CD14-positive monocyte (primary cell): ENCODE results near the gene MON2. TPM values are rescaled to one million over a fixed set of nuclear protein-coding genes. Genes with fewer than 3 reads are reported as not detected.

Experiments used
- DNase-seq, 3 donors: peaks; one replicate each; pipeline ENCODE4 v3.0.0-alpha.2; 2011 to 2022
- H2AFZ ChIP-seq: 2 replicates; pipeline ENCODE4 v1.6.0; 2012; ENCODE audit warnings: mild to moderate bottlenecking, low read depth, low read length, inconsistent platforms; ENCODE audit not compliant: insufficient read depth, poor library complexity, severe bottlenecking
- H3K27ac ChIP-seq, 2 donors: 1 replicate in 1 of 2; 2 replicates in 1 of 2; pipeline ENCODE4 v1.5.1; 2012 to 2013; ENCODE audit warnings: low read length in 2 of 2, control low read depth in 1 of 2, inconsistent platforms in 1 of 2, low read depth in 1 of 2, mild to moderate bottlenecking in 1 of 2
- H3K27me3 ChIP-seq, 2 donors: one replicate each; pipeline versions ENCODE4 v1.6.0 to v1.6.1; 2011 to 2013; ENCODE audit warnings: low read length in 2 of 2; ENCODE audit not compliant: control insufficient read depth in 2 of 2, insufficient read depth in 2 of 2
- H3K36me3 ChIP-seq, 2 donors: replicated peaks in 1 of 2; 1 replicate in 1 of 2; 2 replicates in 1 of 2; pipeline versions ENCODE4 v1.5.1 to v1.6.1; 2012 to 2013; ENCODE audit warnings: low read length in 2 of 2, control low read depth in 1 of 2, inconsistent platforms in 1 of 2, mild to moderate bottlenecking in 1 of 2; ENCODE audit not compliant: insufficient read depth in 2 of 2, control insufficient read depth in 1 of 2
- H3K4me1 ChIP-seq, 2 donors: 1 replicate in 1 of 2; 2 replicates in 1 of 2; pipeline versions ENCODE4 v1.5.1 to v1.6.1; 2012 to 2013; ENCODE audit warnings: low read length in 2 of 2, control low read depth in 1 of 2, inconsistent platforms in 1 of 2, mild to moderate bottlenecking in 1 of 2, moderate library complexity in 1 of 2; ENCODE audit not compliant: insufficient read depth in 2 of 2, control insufficient read depth in 1 of 2
- H3K4me2 ChIP-seq: replicated peaks from 2 replicates; pipeline ENCODE3; 2012; ENCODE audit warnings: low read length, moderate library complexity, mild to moderate bottlenecking; ENCODE audit not compliant: poor library complexity, severe bottlenecking; ENCODE audit errors: extremely low read depth
- H3K4me3 ChIP-seq, 3 experiments: fragments of 200-600 bp in 1 of 3; sonication (generic) in 1 of 3; replicated peaks in 1 of 3; 1 replicate in 2 of 3; 2 replicates in 1 of 3; pipeline ENCODE4 v1.5.1; 2011 to 2013; ENCODE audit warnings: low read length in 3 of 3, mild to moderate bottlenecking in 3 of 3, control low read depth in 2 of 3, low read depth in 2 of 3, inconsistent platforms in 1 of 3, moderate library complexity in 1 of 3
- H3K79me2 ChIP-seq: 2 replicates; pipeline ENCODE4 v1.6.0; 2012; ENCODE audit warnings: mild to moderate bottlenecking, control low read depth, inconsistent platforms, low read length, moderate library complexity; ENCODE audit not compliant: insufficient read depth
- H3K9ac ChIP-seq: 2 replicates; pipeline ENCODE4 v1.6.0; 2017; ENCODE audit warnings: low read length, mild to moderate bottlenecking; ENCODE audit not compliant: insufficient read depth, poor library complexity, severe bottlenecking
- H3K9me3 ChIP-seq, 2 donors: replicated peaks in 1 of 2; 1 replicate in 1 of 2; 2 replicates in 1 of 2; pipeline versions ENCODE4 v1.5.1 to v1.6.1; 2012 to 2013; ENCODE audit warnings: low read length in 2 of 2, control low read depth in 1 of 2; ENCODE audit not compliant: control insufficient read depth in 1 of 2, insufficient read depth in 1 of 2
- H4K20me1 ChIP-seq: 2 replicates; pipeline ENCODE4 v1.6.0; 2012; ENCODE audit warnings: mild to moderate bottlenecking, low read length, control low read depth, moderate library complexity; ENCODE audit not compliant: insufficient read depth
- H3K27ac Mint-ChIP-seq, 7 donors: one replicate each; pipeline ENCODE4 v1.8.0; 2020; ENCODE audit warnings: mild to moderate bottlenecking in 7 of 7, mixed read lengths in 7 of 7, moderate library complexity in 6 of 7, inconsistent platforms in 2 of 7
- H3K27me3 Mint-ChIP-seq, 3 donors: one replicate each; pipeline ENCODE4 v1.8.0; 2021 to 2022; ENCODE audit warnings: low read depth in 3 of 3, mild to moderate bottlenecking in 3 of 3, mixed read lengths in 3 of 3, moderate library complexity in 3 of 3, inconsistent platforms in 1 of 3
- H3K36me3 Mint-ChIP-seq, 2 donors: one replicate each; pipeline ENCODE4 v1.8.0; 2020; ENCODE audit warnings: mixed read lengths in 2 of 2, inconsistent platforms in 1 of 2, mild to moderate bottlenecking in 1 of 2
- H3K4me1 Mint-ChIP-seq: one replicate; pipeline ENCODE4 v1.8.0; 2020; ENCODE audit warnings: mild to moderate bottlenecking, mixed read lengths
- H3K4me3 Mint-ChIP-seq, 2 donors: one replicate each; pipeline ENCODE4 v1.8.0; 2020; ENCODE audit warnings: mild to moderate bottlenecking in 2 of 2, mixed read lengths in 2 of 2, moderate library complexity in 1 of 2
- H3K9me3 Mint-ChIP-seq, 7 donors: one replicate each; pipeline ENCODE4 v1.8.0; 2020 to 2022; ENCODE audit warnings: mixed read lengths in 7 of 7, mild to moderate bottlenecking in 6 of 7, moderate library complexity in 6 of 7, inconsistent platforms in 2 of 7
- WGBS: methylation state at CpG from one replicate; pipeline ENCODE4 v1.1.5; 2013; ENCODE audit warnings: missing lambda C conversion rate; ENCODE audit not compliant: insufficient coverage; 5-methylcytosine and 5-hydroxymethylcytosine counted together
- intact Hi-C, 2 donors: fragments of 100-400 bp; cut with micrococcal nuclease; formaldehyde crosslinking; loops; one replicate each; pipeline versions ENCODE4 v1.15.0 to v1.15.1; 2023
- polyA plus RNA-seq, 3 donors: library from polyadenylated mRNA; depleted of rRNA in 1 of 3; unstranded in 2 of 3; stranded (reverse) in 1 of 3; fragments of 300-500 nt in 2 of 3; fragments of >200 nt in 1 of 3; fragmentation: Illumina TruSeq in 2 of 3; gene quantifications; 1 replicate in 2 of 3; 2 replicates in 1 of 3; pipeline ENCODE4 v1.2.3, GENCODE V29; 2012 to 2021
- TF ChIP-seq, protein P1 (sequence below): fragments of 200-600 bp; IDR thresholded peaks from one replicate; pipeline ENCODE4 v1.8.0; 2022; ENCODE audit warnings: antibody characterized with exemption, mild to moderate bottlenecking

The MON2 gene
- polyA plus RNA-seq, 3 donors: 6.8 to 17.0 (median 9.6) TPM

DNA sequence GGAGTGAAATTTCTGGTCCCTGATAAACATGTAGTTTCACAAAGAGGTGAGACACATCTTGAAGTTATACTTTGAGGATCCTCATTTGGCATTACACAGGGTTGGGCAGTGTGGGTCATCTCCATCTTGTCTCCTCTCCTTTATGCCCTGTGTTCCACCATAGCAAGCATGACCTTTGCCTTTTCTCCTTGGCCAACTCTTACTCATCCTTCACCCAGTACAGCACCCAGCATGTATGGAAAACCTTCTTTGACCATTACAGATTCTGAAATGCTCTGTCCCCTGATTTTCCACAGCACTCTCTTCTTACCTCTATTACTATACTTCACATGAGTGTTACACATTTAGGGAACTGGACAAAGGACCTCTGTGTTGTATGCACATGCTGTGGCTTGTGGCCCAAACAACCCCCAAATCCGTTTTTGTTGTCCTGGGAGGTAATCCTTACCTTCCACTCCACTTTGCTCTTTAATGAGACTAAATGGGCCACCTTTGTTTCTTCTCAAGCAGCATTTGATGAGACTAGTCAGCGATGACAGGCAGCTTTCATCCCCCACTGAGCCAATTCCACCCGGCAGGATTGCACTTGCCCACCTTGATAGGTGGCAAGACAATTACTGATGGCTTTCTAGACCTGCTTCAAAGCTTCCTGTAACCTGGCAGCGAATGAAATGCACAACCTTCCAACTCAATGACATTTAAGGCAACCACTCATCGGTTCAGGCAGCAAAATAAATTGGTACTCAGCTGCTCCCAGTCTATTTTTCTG lies 163.5 kb downstream of the MON2 start:
- no peak overlapping the region for H3K4me2 ChIP-seq
- 82% methylated on average over 3 of the region's 5 CpGs for WGBS
- peaks cover 8 to 9% of the 10 kb centered on the region in 2 donors for H3K36me3 Mint-ChIP-seq
- no peaks in the 10 kb centered on the region for H4K20me1 ChIP-seq
- TF ChIP-seq, protein P1, sequence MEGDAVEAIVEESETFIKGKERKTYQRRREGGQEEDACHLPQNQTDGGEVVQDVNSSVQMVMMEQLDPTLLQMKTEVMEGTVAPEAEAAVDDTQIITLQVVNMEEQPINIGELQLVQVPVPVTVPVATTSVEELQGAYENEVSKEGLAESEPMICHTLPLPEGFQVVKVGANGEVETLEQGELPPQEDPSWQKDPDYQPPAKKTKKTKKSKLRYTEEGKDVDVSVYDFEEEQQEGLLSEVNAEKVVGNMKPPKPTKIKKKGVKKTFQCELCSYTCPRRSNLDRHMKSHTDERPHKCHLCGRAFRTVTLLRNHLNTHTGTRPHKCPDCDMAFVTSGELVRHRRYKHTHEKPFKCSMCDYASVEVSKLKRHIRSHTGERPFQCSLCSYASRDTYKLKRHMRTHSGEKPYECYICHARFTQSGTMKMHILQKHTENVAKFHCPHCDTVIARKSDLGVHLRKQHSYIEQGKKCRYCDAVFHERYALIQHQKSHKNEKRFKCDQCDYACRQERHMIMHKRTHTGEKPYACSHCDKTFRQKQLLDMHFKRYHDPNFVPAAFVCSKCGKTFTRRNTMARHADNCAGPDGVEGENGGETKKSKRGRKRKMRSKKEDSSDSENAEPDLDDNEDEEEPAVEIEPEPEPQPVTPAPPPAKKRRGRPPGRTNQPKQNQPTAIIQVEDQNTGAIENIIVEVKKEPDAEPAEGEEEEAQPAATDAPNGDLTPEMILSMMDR: no peak
- H3K4me1 Mint-ChIP-seq: peaks cover 44% of the 10 kb centered on the region
- H3K9me3 ChIP-seq: no peaks in the 10 kb centered on the region
- DNase-seq: no peak
- no peak overlapping the region for H3K4me3 ChIP-seq
- peaks cover 34 to 46% of the 10 kb centered on the region in 2 donors for H3K27me3 ChIP-seq
- peaks cover 48 to 54% (median 50%) of the 10 kb centered on the region in 3 donors for H3K27me3 Mint-ChIP-seq
- H3K9me3 Mint-ChIP-seq: peaks cover 0 to 11% (median 8%) of the 10 kb centered on the region in 7 donors
- intact Hi-C loops: no loop called here
- H3K4me3 Mint-ChIP-seq: peak overlapping the region in 1 of 2 donors; percentile 22
- H3K9ac ChIP-seq: no peak overlapping the region
- no peak overlapping the region for H3K27ac Mint-ChIP-seq
- no peaks in the 10 kb centered on the region for H3K79me2 ChIP-seq
- H3K4me1 ChIP-seq: peaks cover 25 to 30% of the 10 kb centered on the region in 2 donors
- no peak overlapping the region for H2AFZ ChIP-seq
- no peak overlapping the region for H3K27ac ChIP-seq
- H3K36me3 ChIP-seq: no peaks in the 10 kb centered on the region

DNA sequence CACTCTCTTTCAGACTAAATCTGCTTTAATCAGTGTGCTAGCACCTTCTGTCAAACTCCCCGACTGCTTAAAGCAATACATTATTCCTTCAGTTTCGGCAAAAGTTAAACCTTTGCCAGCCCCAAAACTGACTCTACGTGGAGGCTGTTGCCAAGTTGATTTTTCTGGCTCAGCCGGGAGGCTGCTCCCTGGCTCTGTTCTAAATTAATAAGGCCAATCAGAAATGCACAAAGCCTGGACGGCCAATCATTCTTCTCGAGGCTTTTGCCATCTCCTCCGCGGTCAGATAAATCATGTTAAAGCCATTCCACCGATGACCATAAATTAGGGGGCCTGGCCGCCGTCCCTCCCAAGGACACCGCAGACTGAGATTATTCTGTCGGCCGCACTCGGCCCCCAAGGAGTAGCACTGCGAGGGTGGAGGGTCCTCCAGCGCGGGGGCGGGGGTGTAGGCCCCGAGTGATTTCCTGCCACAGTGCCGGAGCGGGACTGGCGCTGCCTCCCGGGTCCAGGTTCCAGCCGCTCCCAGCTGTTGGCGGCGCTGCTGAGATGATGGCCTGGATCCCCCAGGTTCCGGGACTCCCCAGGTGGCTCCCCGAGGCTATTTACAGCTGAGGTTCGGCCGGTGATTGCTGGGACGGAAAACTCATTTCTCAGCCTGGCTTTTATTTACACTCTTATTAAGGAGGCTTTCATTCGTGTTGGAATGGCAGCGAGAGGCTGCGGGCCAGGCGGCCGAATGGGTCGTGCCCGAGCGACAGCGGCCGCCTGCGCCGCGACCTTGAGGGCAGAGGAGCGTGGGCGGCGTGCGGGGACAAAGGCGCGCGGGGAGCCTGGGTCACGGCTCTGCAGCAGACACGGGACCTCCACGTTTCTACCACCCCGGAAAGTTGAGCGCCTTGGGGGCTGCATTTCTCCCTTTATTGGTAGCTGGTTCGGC lies 165.1 kb downstream of the MON2 start:
- H2AFZ ChIP-seq: peak overlapping the region; percentile 84
- 1% methylated on average over 52 of the region's 58 CpGs for WGBS
- peak overlapping the region in 2 of 7 donors; percentile 20 to 26 for H3K27ac Mint-ChIP-seq

More for the DNA sequence above, 165.1 kb downstream of the MON2 start:
- Mint-ChIP-seq H3K9me3 (peaks cover 0 to 11% (median 6%) of the 10 kb centered on the region in 7 donors), H3K4me3 (peak overlapping the region; percentile 86 to 95), H3K4me1 (peaks cover 28% of the 10 kb centered on the region), H3K27me3 (peaks cover 48 to 58% (median 50%) of the 10 kb centered on the region in 3 donors), H3K36me3 (peaks cover 8 to 9% of the 10 kb centered on the region in 2 donors)
- H3K4me3 ChIP-seq: peak overlapping the region; percentile 24 to 78 (median 49)
- no peak overlapping the region for H3K27ac ChIP-seq
- H3K9ac ChIP-seq: peak overlapping the region; percentile 52
- peak overlapping the region; percentile 88 for H3K4me2 ChIP-seq
- peaks cover 14 to 17% of the 10 kb centered on the region in 2 donors for H3K4me1 ChIP-seq
- no peaks in the 10 kb centered on the region for H3K9me3 ChIP-seq
- H3K36me3 ChIP-seq: no peaks in the 10 kb centered on the region
- peak in 2 of 3 donors; percentile 20 to 35 for DNase-seq
- H4K20me1 ChIP-seq: no peaks in the 10 kb centered on the region
- TF ChIP-seq, protein P1: peak; percentile 24
- H3K27me3 ChIP-seq: peaks cover 34 to 46% of the 10 kb centered on the region in 2 donors
- intact Hi-C loops: no loop called here
- H3K79me2 ChIP-seq: no peaks in the 10 kb centered on the region
